Daoy (cell line): Measurements from ENCODE around the gene CFAP161. TPM values are rescaled to one million over a fixed set of nuclear protein-coding genes. Genes with fewer than 3 reads are reported as not detected.
A peak's percentile ranks its signal among the peaks of the same experiment; 100 is the strongest.
"Not testable (repeated sequence)": the region's sequence is repeated elsewhere in the genome, so short reads cannot be mapped to it uniquely, and the experiment has no call there.

ENCODE experiments used
- DNase-seq: peaks from one replicate; pipeline ENCODE4 v3.0.0-alpha.2; 2015; ENCODE audit warnings: low read depth
- total RNA-seq: library from RNA; depleted of rRNA; stranded (reverse); fragments of >200 nt; shearing (Covaris generic); gene quantifications from 2 replicates; pipeline ENCODE4 v1.2.3, GENCODE V29; 2014

The CFAP161 gene
- total RNA-seq, 1 experiment from 2014 or later: 0.69 TPM

DNA sequence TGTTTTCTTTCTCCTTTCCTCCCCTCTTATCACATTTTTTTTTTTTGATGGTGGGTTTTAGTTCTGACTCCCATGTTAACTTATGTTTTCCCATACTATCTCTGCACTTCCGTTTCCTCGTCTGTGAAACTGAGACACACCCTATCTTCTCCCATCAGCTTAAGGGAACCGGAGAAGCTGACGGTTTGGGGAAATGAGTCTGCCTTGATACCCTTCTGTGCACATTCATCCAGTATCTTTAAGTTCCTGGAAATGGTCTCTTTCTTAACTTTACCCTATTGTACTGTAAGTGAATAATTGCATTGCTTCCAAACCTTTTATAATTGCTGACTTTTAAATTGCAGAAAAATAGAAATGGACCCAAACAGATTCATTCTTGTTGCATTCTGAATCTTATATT, 26.2 kb upstream of the CFAP161 start:
- DNase-seq: no peak

DNA sequence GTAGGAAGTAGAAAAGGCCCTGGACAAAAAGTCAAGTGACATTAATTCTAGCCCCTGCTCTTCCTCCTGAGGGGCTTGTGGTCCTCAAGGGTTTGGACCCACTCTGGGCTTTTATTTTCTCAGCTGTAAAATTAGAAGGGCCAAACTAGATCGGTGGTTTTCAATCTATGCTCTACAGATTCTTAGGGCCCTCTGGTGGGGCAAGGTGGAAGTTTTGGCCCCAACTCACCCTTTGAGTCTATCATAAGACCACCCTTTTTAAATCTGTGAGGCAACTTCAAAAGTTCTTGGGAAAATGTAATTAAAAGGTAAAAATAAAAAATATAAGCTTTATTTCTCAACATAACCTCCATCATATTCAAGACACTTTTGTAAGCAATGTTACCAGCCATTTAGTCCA, 25.6 kb upstream of the CFAP161 start:
- no peak for DNase-seq

DNA sequence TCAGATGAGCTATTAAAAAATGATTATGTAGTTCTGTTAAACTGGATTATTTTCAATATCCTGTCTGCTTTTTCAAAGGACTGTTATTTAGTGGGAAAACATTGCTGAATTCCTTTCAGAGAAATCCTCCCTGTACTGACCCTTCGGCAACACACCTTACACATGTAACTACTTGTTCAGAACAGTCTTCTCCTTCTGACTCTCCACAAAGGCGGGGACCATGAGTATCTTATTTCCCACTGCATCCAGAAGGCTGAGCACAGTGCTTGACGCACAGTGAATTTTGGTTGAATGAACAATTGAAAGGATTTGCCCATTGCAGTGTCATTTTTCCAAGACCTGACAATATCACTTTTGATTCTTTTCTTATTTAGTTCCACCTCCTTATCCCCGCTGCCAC, 23.1 kb upstream of the CFAP161 start:
- no peak for DNase-seq

DNA sequence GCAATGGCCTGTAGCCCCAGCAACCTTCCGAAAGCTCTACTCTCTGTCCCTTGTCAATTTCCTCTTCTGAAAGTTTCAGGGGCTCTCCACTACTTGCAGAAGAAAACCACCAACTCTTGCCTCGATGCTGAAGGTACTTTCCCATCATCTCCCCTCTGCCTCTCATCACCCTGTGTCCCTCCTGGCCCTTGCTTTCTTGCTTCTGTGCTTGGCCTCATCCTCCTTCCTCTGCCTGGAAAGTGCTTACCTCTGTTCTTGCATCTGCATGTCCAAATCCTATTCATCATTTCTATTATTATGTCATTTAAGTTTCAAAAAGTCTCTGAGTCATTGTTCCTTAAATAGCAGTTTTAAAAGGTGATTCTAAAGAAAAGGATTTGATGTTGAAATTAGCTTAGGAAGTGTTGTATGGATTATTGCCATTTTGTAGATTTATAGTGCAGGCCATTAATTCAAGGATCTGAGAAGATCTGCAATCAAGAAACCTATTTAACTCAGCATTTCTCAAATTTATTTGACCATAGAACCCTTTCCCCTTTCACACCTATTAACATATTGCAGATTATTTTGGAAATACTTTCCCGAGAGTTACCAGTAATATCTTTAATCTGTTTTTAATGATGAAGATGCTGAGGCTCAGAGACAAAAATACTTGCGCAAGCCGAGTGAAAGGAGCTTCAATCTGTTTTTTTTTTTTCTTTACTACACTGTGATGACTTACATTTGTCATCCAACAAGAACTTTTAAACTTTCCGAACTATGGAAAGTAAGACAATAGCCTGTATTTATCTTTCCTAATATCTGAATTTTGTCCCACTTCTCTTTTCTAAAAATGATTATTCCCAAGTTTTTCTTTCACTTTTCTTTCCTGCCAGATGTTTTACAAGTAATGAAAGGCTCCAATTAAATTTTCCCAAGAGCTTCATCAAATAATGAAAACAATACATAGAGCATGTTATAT, 22.3 kb upstream of the CFAP161 start:
- DNase-seq: no peak

DNA sequence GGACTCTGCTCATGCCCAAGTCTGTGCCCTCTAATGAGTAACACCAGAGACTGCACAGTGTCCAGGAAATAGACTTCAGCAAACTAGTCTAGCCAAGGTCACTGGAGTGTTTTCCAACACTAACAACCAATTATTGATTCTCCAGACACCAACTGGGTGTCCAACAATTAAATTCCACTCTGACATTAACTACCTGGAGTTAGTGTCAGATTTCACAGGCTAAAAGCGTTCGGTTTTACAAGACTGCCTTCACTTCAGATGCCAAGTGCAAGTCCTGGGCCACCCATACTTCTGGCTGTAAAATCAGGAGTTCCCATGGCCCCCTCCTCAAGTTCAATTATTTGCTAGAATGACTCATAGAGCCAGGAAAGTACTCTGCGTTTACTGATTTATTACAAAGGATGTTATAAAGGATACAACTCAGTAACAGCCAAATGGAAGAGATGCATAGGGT, 20.8 kb upstream of the CFAP161 start:
- DNase-seq: no peak

DNA sequence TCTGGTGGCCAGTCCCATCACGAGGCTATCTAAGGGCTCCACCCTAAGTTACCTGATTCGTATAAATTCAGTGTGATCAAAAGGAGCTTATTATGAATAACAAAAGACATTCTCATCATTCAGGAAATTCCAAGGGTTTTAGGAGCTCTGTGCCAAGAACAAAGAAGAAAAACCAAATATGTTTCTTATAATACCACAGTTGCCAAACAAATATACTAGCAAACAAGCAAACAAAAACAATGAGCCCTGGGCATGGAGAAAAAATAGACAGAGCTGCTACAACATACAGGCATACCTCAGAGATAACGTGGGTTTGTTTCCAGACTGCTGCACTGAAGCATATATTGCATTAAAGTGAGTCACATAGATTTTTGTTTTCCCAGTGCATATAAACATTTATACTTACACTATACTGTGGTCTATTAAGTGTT, 20.2 kb upstream of the CFAP161 start:
- no peak for DNase-seq

DNA sequence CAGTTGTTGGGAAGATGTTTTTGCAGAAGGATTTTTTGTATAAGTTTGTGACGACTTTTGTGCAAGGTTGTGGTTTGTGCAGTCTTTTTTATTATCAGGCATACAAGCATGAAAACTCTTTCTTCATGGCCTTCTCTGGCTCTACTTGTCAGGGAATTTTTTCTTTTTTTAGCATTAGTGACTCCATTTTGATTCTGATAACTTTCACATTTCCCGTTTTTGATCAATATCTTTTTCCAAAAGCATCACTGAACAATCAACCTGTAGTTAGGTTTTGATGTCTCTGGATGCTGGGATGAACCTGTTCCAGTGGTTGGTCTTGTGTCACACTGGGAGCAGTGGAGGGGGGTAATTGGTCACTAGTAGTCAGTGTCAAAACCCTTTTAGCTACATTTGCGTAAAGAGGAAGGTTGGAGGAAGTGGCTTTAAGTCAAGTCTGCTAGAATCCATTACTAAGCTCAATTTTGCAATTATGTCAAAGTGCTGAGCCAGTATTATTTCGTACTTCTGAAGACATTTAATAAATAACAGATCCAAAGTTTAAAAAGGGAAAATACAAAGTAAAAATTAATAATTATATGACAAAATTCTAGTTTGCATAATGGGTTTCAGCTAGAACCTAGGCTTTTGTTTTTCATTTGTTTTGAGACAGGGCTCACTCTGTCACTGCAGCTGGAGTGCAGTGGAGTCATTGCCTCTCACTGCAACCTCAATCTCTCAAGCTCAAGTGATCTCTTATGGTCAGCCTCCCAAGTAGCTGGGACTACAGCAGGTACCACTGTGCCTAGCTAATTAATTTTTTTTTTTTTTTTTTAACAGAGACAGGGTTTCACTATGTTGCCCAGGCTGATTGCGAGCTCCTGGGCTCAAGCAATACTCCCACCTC, 18.8 kb upstream of the CFAP161 start:
- no peak for DNase-seq

DNA sequence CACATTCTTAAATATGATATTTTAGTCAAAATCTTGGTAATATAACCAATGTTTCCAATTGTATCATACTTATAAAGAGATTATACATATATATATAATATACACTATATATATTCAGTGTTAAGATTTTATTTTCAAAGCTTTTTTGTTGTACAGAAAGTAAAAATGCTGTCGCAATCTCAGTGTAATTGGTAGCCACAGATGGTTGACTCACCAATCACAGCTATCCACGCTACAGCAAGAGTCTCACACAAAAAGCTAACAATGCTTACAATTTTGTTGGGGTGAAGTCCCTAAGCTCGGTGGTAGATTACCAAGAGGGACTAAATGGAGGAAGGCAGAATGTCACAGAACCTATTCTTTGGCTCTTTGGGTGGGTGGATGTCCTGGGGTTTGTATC, 16.9 kb upstream of the CFAP161 start:
- DNase-seq: no peak

DNA sequence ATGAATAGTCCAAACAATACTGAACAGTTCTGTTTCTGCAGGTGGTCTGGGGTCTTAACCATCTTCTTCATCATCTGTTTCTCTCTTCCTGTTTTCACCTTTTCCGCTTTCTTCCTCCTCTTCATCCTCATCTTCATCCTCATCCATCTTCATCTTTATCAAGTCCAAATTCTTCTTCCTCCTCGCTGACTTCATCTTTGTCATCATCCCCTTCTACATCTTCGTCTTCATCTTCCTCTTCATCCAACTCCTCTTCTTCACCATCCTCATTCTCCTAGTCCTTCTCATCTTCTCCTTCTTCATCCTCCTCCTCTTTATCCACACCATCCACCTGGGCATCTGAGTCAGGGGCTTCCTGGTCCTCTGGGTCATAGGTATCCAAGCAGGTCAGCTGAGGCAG, 16.5 kb upstream of the CFAP161 start:
- DNase-seq: no peak

DNA sequence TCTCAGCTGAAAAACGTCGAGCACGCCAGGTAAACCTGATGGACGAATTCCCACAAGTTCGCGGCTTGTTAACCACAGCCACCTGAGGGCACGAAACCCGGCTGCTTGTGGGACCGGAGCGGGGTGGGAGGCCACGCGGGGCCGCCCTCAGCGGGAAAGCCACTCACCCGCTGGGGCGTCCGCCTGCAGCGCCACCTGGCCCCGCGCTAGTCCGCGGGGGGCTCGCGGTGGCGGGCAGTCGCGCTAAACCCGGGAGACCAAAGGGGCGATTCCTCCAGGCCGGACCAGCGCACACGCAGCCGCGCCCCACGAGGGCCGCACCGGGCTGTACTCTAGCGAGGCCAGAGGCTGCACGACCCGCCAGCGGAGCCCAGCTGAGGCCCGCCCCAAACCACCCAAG, 15.7 kb upstream of the CFAP161 start:
- no peak for DNase-seq

DNA sequence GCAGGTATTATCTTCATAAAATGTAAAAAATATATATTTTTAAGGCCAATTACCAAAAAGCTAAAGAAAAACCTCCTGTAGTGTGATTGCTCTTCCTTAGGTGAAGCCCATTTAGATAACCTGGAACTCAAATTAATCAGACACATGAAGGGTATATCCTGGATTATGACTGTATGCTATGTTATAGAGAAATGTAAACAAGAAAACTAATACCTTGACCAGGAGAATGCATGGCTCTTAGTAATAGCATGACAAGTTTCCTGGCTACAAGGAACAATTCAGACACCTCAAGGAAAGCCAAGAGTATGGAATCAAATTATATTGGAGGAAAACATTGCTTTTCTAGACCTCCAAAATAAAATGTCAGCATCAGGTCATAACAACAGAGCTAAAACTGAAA, 14.0 kb upstream of the CFAP161 start:
- DNase-seq: no peak

DNA sequence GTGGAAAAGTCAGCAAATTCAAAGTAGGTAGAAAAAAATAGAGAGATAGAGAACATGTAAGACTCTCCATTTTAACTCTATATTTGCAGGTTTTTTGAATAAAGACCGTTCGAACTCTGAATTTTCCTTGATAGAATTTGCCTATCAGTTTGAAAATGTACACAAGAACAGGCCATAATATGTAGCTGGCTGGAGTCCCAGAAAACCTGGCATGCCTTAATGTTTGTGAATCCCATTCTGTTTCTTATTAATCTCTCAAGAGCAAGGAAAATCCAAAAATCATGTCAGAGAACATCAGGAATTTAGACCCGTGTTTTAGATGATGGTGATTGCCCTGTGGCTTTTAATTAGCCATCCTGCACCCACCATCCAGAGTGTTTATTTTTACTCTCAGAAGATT, 7.2 kb upstream of the CFAP161 start:
- DNase-seq: no peak

DNA sequence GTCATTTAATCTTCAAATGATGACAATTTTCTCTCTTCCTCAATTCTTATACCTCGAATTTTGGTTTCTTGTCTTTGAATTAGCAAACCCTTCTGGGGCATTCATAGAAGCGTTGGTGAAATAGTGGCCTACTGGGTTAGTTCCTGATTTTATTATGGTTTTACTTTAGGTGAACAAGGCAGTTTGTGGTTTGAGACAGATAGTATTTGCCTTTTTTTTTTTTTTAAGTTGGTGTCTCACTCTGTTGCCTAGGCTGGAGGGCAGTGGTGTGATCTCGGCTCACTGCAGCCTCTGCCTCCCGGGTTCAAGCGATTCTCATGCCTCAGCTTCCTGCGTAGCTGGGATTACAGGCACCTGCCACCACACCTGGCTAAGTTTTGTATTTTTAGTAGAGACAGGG, 7.4 kb downstream of the CFAP161 start:
- not testable (repeated sequence) for DNase-seq

DNA sequence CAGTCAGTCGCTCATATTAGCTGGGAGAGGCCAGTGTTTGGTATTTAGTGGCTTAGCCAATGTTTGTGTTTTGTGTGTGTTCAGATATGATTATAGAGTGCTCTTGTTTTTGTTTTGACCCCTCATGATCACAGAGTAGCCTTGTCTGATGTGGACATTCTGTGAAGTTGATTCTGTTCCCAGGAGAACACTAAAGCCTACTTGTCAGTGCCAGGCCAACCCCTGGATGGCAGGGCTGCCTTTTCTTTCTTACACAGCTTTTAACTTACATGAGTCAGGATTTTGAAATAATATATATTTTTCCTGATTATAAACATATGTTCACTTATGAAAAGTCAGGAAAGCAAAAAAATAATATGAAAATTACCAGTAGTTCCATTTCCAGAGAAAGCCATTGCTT, 11.9 kb downstream of the CFAP161 start:
- no peak for DNase-seq

DNA sequence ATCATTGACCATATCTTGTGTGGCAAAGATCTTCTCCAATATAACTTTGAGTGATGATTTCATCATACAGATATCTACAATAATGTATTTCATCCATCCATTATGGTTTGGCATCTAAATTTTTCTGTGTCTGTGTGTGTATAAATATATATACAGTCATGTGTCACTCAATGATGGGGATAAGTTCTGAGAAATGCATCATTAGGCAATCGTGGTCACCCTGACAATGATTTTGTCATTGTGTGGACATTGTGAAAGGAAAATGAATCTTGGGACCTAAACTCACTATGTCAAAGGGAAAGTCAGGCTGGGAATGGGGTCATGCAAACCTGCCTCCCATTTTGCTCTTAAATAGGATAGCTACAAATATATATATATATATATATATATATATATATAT, 12.4 kb downstream of the CFAP161 start:
- no peak for DNase-seq

DNA sequence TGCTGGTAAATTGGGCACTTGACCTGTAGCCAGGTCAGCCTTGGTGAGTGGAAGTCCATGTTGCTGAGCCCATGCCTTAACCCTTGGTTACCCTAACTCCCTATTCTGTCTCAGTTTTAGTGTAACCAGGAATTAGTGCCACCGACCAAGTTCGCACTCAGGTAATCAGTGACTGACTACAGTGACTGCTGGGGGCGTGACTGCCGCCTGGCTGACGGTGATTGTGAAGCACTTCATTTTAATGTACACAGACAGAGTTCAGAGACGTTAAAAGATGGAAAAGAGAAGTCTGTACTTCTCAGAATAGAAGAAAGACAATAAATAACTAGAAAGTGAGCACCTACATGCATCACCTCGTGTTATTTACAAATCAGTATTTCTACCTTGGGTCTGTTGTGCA, 17.3 kb downstream of the CFAP161 start:
- DNase-seq: no peak

DNA sequence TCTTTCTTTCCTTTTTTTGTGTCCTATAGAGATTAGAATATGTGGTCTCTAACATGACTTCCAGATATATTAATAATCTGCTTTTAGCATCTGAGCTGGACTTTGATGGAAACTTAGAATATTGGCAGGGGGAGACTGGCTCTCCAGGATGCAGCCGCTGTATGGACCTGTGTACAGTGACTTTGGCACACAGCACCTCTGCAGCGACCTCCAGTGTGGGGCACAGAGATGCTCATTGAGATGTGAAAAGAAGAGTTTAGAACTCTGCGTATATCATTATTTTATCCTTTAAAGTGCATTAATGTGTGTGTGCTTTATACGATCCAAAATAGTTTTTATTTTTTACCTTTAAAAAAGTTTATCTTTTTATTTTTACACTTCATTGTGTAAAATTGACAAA, 18.3 kb downstream of the CFAP161 start:
- DNase-seq: no peak

DNA sequence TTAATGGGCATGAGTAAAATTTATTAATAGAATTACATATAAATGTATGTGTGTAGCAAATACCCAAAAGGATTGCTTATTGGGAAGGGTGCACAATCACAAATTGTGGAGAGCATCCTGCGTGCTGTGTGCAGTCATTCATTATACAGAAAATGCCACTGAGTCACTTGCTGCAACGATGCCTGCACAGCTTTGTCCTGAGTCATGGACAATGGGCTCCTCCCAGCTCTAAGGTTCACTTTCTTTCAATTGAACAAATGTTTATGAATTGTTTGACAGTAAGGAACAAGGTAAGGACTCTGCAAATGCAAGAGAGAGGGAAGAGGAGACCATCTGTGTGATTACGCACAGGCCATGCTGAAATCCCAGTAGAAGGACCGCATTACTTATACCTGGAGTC, 18.7 kb downstream of the CFAP161 start:
- no peak for DNase-seq

DNA sequence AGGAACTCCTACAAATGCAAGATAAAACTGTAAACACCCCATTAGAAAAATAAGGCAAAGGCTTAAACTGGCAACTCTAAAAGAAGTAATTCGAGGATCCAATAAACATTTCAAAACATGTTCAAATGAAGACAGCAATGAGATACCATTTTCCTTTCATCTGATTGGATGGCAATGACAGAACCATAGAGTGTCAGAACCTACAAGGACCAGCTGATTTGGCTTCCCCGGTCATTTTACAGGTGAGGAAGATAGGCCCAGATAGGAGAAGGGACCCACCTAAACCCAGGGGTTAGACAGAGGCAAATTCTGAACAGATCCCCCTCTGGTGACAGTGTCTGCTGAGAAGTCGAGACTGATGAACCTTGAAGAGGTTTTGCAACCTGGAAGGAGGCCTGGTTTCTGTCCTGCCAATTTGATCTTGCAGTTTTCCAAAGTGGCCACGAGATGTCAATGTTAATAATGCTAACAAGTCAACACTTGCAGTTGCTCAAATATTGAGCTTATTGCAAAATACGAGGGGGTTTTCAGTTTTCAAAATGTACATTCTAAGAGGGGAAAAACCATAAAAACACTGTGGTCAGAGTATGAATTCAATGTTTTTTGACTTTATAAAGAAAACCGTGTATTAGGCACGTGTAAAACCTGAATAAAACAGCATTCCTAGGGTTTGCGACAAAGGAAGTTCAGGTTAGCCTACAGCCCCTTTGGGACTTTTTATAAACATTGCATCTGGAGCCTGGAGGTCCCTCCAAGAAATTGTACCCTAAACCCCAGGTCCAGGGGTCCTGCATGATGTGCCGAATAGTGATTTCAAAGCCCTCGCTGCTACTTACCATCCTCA, 21.5 kb downstream of the CFAP161 start:
- DNase-seq: peak; percentile 25

DNA sequence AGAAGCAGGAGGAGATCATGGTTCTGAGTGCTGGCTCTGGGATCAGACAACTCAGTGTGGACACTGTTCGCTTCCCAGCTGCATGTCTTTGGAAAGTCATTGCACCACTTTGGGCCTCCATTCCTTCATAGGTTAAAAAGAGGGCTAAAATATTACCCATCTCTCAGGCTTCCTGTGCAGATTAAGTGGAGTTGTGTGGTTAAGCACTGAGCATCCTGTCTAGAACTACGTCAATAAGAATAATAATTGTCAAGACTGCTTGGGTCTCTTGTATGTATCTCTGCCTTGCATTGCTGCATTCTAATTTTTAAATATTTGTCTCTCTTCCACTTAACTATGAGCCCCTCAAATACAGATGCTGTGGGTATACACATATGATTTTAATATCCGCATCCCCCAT, 22.3 kb downstream of the CFAP161 start:
- no peak for DNase-seq

DNA sequence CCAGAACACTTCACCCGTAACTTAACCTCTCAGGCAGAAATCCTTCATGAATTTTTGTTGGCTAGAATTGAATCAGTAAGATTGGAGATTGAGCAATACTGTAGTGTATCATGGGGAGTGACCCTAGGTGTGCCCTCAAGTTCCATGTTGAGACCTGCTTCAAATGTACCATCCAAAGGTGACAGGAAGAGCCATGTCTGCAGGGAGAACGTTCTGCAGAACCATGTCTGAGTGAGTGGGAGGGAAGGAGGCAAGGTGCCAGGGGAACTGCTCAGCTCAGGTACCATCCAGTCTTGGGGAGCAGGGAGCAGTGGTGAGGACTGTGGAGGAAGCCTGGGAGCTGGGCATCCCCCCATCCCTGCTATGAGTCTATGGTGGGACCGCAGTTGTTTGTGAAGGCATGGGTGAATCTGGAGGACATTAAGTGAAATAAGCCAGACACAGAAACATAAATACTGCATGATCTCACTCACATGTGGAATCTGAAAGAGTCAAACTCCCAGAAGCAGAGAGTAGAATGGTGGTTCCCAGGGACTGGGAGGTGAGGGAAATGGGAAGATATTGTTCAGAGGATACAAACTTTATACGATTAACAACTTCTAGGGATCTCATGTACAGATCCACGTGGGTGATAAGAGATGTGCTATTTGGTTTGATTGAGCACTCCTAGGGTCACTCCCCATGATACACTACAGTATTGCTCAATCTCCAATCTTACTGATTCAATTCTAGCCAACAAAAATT, 23.3 kb downstream of the CFAP161 start:
- DNase-seq: no peak
